ENCODE data around the gene GP1BA. TPM values are rescaled to one million over a fixed set of nuclear protein-coding genes. Genes with fewer than 3 reads are reported as not detected.
A peak's percentile ranks its signal among the peaks of the same experiment; 100 is the strongest.

Gene GP1BA
- total RNA-seq, 2 donors from 2014 or later = 0.13 to 0.15 TPM

- ATAC-seq (no peak), DNase-seq (no peak)
- intact Hi-C loops (cut with DNase I) = no loop called here
These were observed 14.4 kb downstream of the GP1BA start for GRCh38 chr17:4946312-4946976.

GRCh38 chr17:4947010-4947410 lies 14.9 kb downstream of the GP1BA start:
- ATAC-seq (no peak), DNase-seq (no peak)
- intact Hi-C loops (cut with DNase I) = no loop called here

- peak; percentile 35 to 39 for ATAC-seq
- DNase-seq = peak; percentile 68
- intact Hi-C loops (cut with DNase I) = no loop called here
These were observed 15.5 kb downstream of the GP1BA start for GRCh38 chr17:4947411-4948165.

GRCh38 chr17:4948166-4948930 lies 16.3 kb downstream of the GP1BA start, which contains the start of gene PFN1:
TSS of gene PFN1 (minus strand) at chr17:4948530. CDS start at chr17:4948394, 136 bp downstream.
- intact Hi-C loops (cut with DNase I) = no loop called here
- ATAC-seq = peak; percentile 74 to 79
- peak; percentile 91 for DNase-seq

- ATAC-seq (peak; percentile 77 to 82), DNase-seq (peak; percentile 87)
- intact Hi-C loops (cut with DNase I) = no loop called here
These were observed 16.8 kb downstream of the GP1BA start for GRCh38 chr17:4948931-4949320.

- ATAC-seq (peak; percentile 8 to 55), DNase-seq (peak; percentile 84)
- intact Hi-C loops (cut with DNase I) = loop anchor here in 1 of 2 donors (2.0 kb wide), 1 partner anchor 17 kb away; the partner anchor contains the start of gene SPAG7
These were observed 17.4 kb downstream of the GP1BA start for GRCh38 chr17:4949321-4950074.

- peak; percentile 85 for DNase-seq
- ATAC-seq = peak; percentile 3 to 6
- intact Hi-C loops (cut with DNase I) = loop anchor here in 1 of 2 donors (2.0 kb wide), 1 partner anchor 17 kb away; the partner anchor contains the start of gene SPAG7
These were observed 18.1 kb downstream of the GP1BA start for GRCh38 chr17:4950075-4950745.

- intact Hi-C loops (cut with DNase I) = loop anchor here in 1 of 2 donors (2.0 kb wide), 1 partner anchor 16 kb away; the partner anchor contains the start of gene SPAG7
- DNase-seq (no peak), ATAC-seq (no peak)
These were observed 18.7 kb downstream of the GP1BA start, which contains the start of gene ENO3 for GRCh38 chr17:4950746-4951204. TSS of gene ENO3 (plus strand) at chr17:4951119. CDS start at chr17:4951830, 711 bp downstream.

GRCh38 chr17:4951486-4951885 lies 19.4 kb downstream of the GP1BA start:
- no peak for DNase-seq
- ATAC-seq = no peak
- intact Hi-C loops (cut with DNase I) = loop anchor here in 1 of 2 donors (2.0 kb wide), 1 partner anchor 15 kb away; the partner anchor contains the start of gene SPAG7

- no peak for DNase-seq
- ATAC-seq = no peak
- intact Hi-C loops (cut with DNase I) = no loop called here
These were observed 21.4 kb downstream of the GP1BA start for GRCh38 chr17:4953451-4953961.

- ATAC-seq = no peak
- DNase-seq = no peak
These were observed 23.0 kb downstream of the GP1BA start for GRCh38 chr17:4955091-4955490.

GRCh38 chr17:4956493-4957061 lies 24.5 kb downstream of the GP1BA start:
- ATAC-seq = no peak
- intact Hi-C loops (cut with DNase I) = no loop called here
- no peak for DNase-seq

More at GRCh38 chr17:4955091-4955490, 23.0 kb downstream of the GP1BA start:
- intact Hi-C loops (cut with DNase I) = no loop called here

GRCh38 chr17:4958102-4958501 lies 26.0 kb downstream of the GP1BA start:
- intact Hi-C loops (cut with DNase I) = no loop called here
- no peak for ATAC-seq

GRCh38 chr17:4959261-4959965 lies 27.3 kb downstream of the GP1BA start:
- DNase-seq (no peak), ATAC-seq (no peak)
- intact Hi-C loops (cut with DNase I) = no loop called here

More at GRCh38 chr17:4958102-4958501, 26.0 kb downstream of the GP1BA start:
- DNase-seq = no peak

- no peak for DNase-seq
- intact Hi-C loops (cut with DNase I) = no loop called here
- ATAC-seq = no peak
These were observed 28.3 kb downstream of the GP1BA start for GRCh38 chr17:4960279-4960922.

GRCh38 chr17:4965311-4965986 lies 33.4 kb downstream of the GP1BA start:
- intact Hi-C loops (cut with DNase I) = no loop called here
- no peak for DNase-seq
- no peak for ATAC-seq
